H1 (cell line): Measurements from ENCODE around the gene GLI1. TPM values are rescaled to one million over a fixed set of nuclear protein-coding genes. Genes with fewer than 3 reads are reported as not detected.

Experiments used
- FOSL1 ChIP-seq: IDR thresholded peaks from 2 replicates; pipeline ENCODE4 v1.6.1; 2011; ENCODE audit warnings: mild to moderate bottlenecking, low read depth, low read length, moderate library complexity; ENCODE audit not compliant: insufficient read depth
- KDM4A ChIP-seq: IDR thresholded peaks from one replicate; pipeline ENCODE4 v1.7.1; 2012; ENCODE audit warnings: low read depth, mild to moderate bottlenecking, moderate library complexity, low read length, inconsistent platforms; ENCODE audit not compliant: severe bottlenecking
- KDM5A ChIP-seq: fragments of 200-600 bp; IDR thresholded peaks from 2 replicates; pipeline ENCODE4 v1.7.1; 2012; ENCODE audit warnings: mild to moderate bottlenecking, low read length, inconsistent platforms, mixed read lengths
- RAD21 ChIP-seq, 2 experiments: IDR thresholded peaks in 1 of 2; conservative IDR thresholded peaks in 1 of 2; 2 replicates each; pipeline ENCODE4 v1.6.1; 2011; ENCODE audit warnings: low read depth in 2 of 2, low read length in 2 of 2, improper control_type of control experiment in 1 of 2, inconsistent platforms in 1 of 2, mild to moderate bottlenecking in 1 of 2, moderate library complexity in 1 of 2
- SIN3A ChIP-seq, 2 experiments: IDR thresholded peaks in 1 of 2; conservative IDR thresholded peaks in 1 of 2; 2 replicates each; pipeline ENCODE4 v1.6.1; 2011 to 2012; ENCODE audit warnings: low read length in 2 of 2, improper control_type of control experiment in 1 of 2, low read depth in 1 of 2, mild to moderate bottlenecking in 1 of 2
- TBP ChIP-seq: IDR thresholded peaks from 2 replicates; pipeline ENCODE4 v1.6.1; 2011; ENCODE audit warnings: low read depth, low read length, improper control_type of control experiment
- YY1 ChIP-seq: IDR thresholded peaks from 2 replicates; pipeline ENCODE4 v1.6.1; 2011; ENCODE audit warnings: low read depth, mild to moderate bottlenecking, low read length
- ZNF274 ChIP-seq: IDR thresholded peaks from 2 replicates; pipeline ENCODE4 v1.7.0; 2012; ENCODE audit warnings: low read length, borderline replicate concordance; ENCODE audit errors: extremely low read depth
- polyA plus RNA-seq, 7 experiments: library from polyadenylated mRNA; depleted of rRNA in 3 of 7; stranded (reverse) in 5 of 7; unstranded in 2 of 7; fragments of >200 nt in 5 of 7; fragments of 200-250 nt in 2 of 7; gene quantifications; 1 replicate in 5 of 7; 2 replicates in 1 of 7; 4 replicates in 1 of 7; pipeline versions ENCODE4 v1.2.1 to v1.2.3, GENCODE V29; 2011 to 2013; ENCODE audit warnings: missing spikeins in 2 of 7, mixed read lengths in 2 of 7
- total RNA-seq: library from RNA; stranded (reverse); fragmentation: NEBNext Ultra II Directional; extraction: Animal tissue kit (Norgen Biotek cat#: 25700); gene quantifications from 2 replicates; pipeline ENCODE4 v1.2.1, GENCODE V29; 2021
- TF ChIP-seq, protein P1 (sequence below): IDR thresholded peaks from 2 replicates; pipeline ENCODE4 v1.6.1; 2012; ENCODE audit warnings: low read length, inconsistent platforms

The GLI1 gene
- total and polyA plus RNA-seq, 2 of the 8 experiments (the other 6 are each of a cell fraction or from before 2014, with no cell fraction given) = 23.5 to 25.3 TPM

DNA sequence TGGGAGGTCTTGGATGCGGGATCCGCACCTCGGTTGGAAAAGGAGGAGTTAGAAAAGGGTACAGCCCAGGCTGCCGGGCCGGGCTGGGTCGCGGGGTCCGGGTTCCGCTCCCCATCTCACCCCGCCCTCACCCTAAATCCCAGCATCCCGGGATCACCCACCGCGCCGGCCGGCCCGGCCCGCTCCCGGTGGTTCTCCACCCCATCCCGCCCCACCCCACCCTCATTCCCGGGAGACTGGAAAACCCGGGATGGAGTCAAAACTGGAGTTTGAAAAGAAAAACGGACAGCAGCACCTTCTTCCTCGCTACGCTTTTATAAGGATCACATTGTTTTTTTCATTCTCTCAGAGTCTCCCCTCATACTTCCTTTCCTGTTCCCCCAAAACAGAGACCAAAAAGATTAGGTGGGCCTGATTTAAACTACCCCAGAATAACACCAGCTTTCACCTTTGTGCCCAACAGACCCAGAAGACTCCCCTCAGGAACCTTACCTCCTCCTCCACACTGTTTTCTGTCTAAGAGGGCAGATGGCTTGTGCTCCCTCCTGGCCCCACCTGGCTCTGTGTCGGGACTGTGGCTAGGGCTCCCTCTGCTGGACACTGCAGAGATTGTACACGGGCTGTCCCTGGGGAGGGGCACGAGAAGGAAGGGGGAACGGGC is 2.8 kb downstream of the GLI1 start (continued):
- TF ChIP-seq SIN3A (conservative IDR thresholded peaks at IDR 0.05 in 1 of 2, IDR thresholded peaks at IDR 0.05 in 1 of 2; ENCODE audit: low read depth in 1 of 2, low read length in 2 of 2) = peak in 1 of 2 experiments; percentile 63; a peak in 3 of 4 replicates
- peak; percentile 78 to 87 for TF ChIP-seq RAD21 (IDR thresholded peaks at IDR 0.05 in 1 of 2, conservative IDR thresholded peaks at IDR 0.05 in 1 of 2; ENCODE audit: low read depth in 2 of 2, low read length in 2 of 2)
- TF ChIP-seq, protein P1, sequence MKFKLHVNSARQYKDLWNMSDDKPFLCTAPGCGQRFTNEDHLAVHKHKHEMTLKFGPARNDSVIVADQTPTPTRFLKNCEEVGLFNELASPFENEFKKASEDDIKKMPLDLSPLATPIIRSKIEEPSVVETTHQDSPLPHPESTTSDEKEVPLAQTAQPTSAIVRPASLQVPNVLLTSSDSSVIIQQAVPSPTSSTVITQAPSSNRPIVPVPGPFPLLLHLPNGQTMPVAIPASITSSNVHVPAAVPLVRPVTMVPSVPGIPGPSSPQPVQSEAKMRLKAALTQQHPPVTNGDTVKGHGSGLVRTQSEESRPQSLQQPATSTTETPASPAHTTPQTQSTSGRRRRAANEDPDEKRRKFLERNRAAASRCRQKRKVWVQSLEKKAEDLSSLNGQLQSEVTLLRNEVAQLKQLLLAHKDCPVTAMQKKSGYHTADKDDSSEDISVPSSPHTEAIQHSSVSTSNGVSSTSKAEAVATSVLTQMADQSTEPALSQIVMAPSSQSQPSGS = peak; percentile 28; the same call in 1 of the 2 replicates
- no peak for TF ChIP-seq YY1
- peak; percentile 59; the same call in 1 of the 2 replicates for TF ChIP-seq TBP
- TF ChIP-seq KDM5A = no peak
- no peak for TF ChIP-seq FOSL1
- TF ChIP-seq ZNF274 = no peak
- TF ChIP-seq KDM4A = peak; percentile 35
- TF ChIP-seq, all 59 proteins: peak for 21
